HCT116 (cell line): ENCODE results near the gene CTSH. TPM values are rescaled to one million over a fixed set of nuclear protein-coding genes. Genes with fewer than 3 reads are reported as not detected.

Experiments used
- ATAC-seq: fragments of 200-7000 bp; cut with Tn5 transposase; 2 replicates; pipeline ENCODE4 v1.9.1; 2020; ENCODE audit warnings: mild to moderate bottlenecking, moderate library complexity
- BruUV-seq: library from RNA; stranded (reverse); fragments of 400-500 nt; replicated peaks from 2 replicates; lab custom pipeline; 2021; lab: Mats Ljungman, UMichigan
- CTCF ChIA-PET: fragments of 300-600 bp; sonication (Branson Sonifier 250); formaldehyde crosslinking; loops from one replicate; lab custom pipeline; 2021; ENCODE audit warnings: antibody characterized with exemption; lab: Charles Lee
- POLR2A ChIA-PET: fragments of 300-600, 350-600 bp; sonication (Branson Sonifier 250); formaldehyde crosslinking; loops from one replicate; lab custom pipeline; 2021; ENCODE audit warnings: antibody characterized with exemption; lab: Charles Lee
- RAD21 ChIA-PET, 2 experiments: fragments of 300-600 bp; sonication (Branson Sonifier 250); formaldehyde crosslinking; loops; one replicate each; lab custom pipeline; 2023; ENCODE audit warnings: low total read pairs in 2 of 2; ENCODE audit not compliant: uncharacterized antibody in 2 of 2, unreplicated experiment in 2 of 2, low non-redundant PET in 1 of 2; lab: Charles Lee
- DNase-seq: peaks from one replicate; pipeline ENCODE4 v3.0.0-alpha.2; 2010; ENCODE audit warnings: low read depth, low spot score
- H2AFZ ChIP-seq: fragments of 200-600 bp; shearing (Covaris generic), sonication (generic); 2 replicates; pipeline ENCODE4 v1.6.1; 2017; ENCODE audit warnings: low read depth, mixed run types, mixed read lengths, antibody characterized with exemption, low read length; ENCODE audit not compliant: poor library complexity, severe bottlenecking
- H3K27ac ChIP-seq: 2 replicates; pipeline ENCODE4 v1.5.1; 2012; ENCODE audit warnings: low read depth, low read length
- H3K27me3 ChIP-seq: fragments of 200-600 bp; sonication (generic); 2 replicates; pipeline ENCODE4 v1.6.1; 2016; ENCODE audit warnings: mixed run types, low read length, mixed read lengths; ENCODE audit not compliant: insufficient read depth
- H3K36me3 ChIP-seq, 2 experiments: fragments of 200-500 bp in 1 of 2; fragments of 200-600 bp in 1 of 2; sonication (Bioruptor generic) in 1 of 2; sonication (generic) in 1 of 2; 2 replicates each; pipeline versions ENCODE4 v1.5.1 to v1.6.1; 2014 to 2016; ENCODE audit warnings: low read length in 2 of 2, inconsistent platforms in 1 of 2, mixed read lengths in 1 of 2, mixed run types in 1 of 2; ENCODE audit not compliant: insufficient read depth in 2 of 2, control insufficient read depth in 1 of 2
- H3K4me1 ChIP-seq, 2 experiments: fragments of 200-600 bp in 1 of 2; sonication (generic) in 1 of 2; 2 replicates each; pipeline versions ENCODE4 v1.5.1 to v1.6.1; 2012 to 2017; ENCODE audit warnings: low read length in 2 of 2, inconsistent platforms in 1 of 2, mild to moderate bottlenecking in 1 of 2, mixed read lengths in 1 of 2, mixed run types in 1 of 2, moderate library complexity in 1 of 2; ENCODE audit not compliant: insufficient read depth in 2 of 2, control insufficient read depth in 1 of 2
- H3K4me2 ChIP-seq: fragments of 200-600 bp; sonication (generic); 2 replicates; pipeline ENCODE4 v1.6.1; 2017; ENCODE audit warnings: mixed run types, low read length, mixed read lengths
- H3K4me3 ChIP-seq, 2 experiments: fragments of 200-600 bp in 1 of 2; sonication (generic) in 1 of 2; replicated peaks in 1 of 2; 2 replicates each; pipeline ENCODE4 v1.5.1; 2011 to 2016; ENCODE audit warnings: low read length in 2 of 2, control low read depth in 1 of 2, low read depth in 1 of 2, mild to moderate bottlenecking in 1 of 2, mixed read lengths in 1 of 2, mixed run types in 1 of 2
- H3K79me2 ChIP-seq: fragments of 200-600 bp; sonication (generic); 2 replicates; pipeline ENCODE4 v1.6.1; 2017; ENCODE audit warnings: mild to moderate bottlenecking, mixed run types, low read length, moderate library complexity, mixed read lengths; ENCODE audit not compliant: insufficient read depth
- H3K9ac ChIP-seq: fragments of 200-600 bp; sonication (generic); 2 replicates; pipeline ENCODE4 v1.6.1; 2016; ENCODE audit warnings: low read length, mixed read lengths
- H3K9me2 ChIP-seq: fragments of 200-600 bp; sonication (generic), shearing (Covaris generic); 2 replicates; pipeline ENCODE4 v1.6.1; 2017; ENCODE audit warnings: mixed run types, mild to moderate bottlenecking, moderate library complexity; ENCODE audit not compliant: insufficient read depth
- H3K9me3 ChIP-seq, 2 experiments: fragments of 200-500 bp in 1 of 2; fragments of 200-600 bp in 1 of 2; sonication (Bioruptor generic) in 1 of 2; sonication (generic) in 1 of 2; 2 replicates each; pipeline ENCODE4 v1.6.1; 2014 to 2017; ENCODE audit warnings: low read length in 2 of 2, mixed read lengths in 2 of 2, inconsistent platforms in 1 of 2, low read depth in 1 of 2, mild to moderate bottlenecking in 1 of 2, mixed run types in 1 of 2, moderate library complexity in 1 of 2; ENCODE audit not compliant: control insufficient read depth in 1 of 2, insufficient read depth in 1 of 2
- H4K20me1 ChIP-seq: fragments of 200-600 bp; sonication (generic), shearing (Covaris generic); 2 replicates; pipeline ENCODE4 v1.6.1; 2017; ENCODE audit warnings: mixed run types, mild to moderate bottlenecking, moderate library complexity; ENCODE audit not compliant: insufficient read depth
- CEBPB ChIP-seq: IDR thresholded peaks from 2 replicates; pipeline ENCODE4 v1.6.1; 2012; ENCODE audit warnings: low read depth
- EZH2phosphoT487 ChIP-seq: fragments of 200-600 bp; IDR thresholded peaks from 2 replicates; pipeline ENCODE4 v1.6.1; 2018; ENCODE audit warnings: antibody characterized with exemption, borderline replicate concordance
- MAX ChIP-seq: IDR thresholded peaks from 2 replicates; pipeline ENCODE4 v1.6.1; 2012
- POLR2A ChIP-seq: IDR thresholded peaks from 2 replicates; pipeline ENCODE4 v1.7.0; 2011; ENCODE audit warnings: borderline replicate concordance; ENCODE audit not compliant: insufficient read depth, insufficient read length; ENCODE audit errors: extremely low read depth
- POLR2AphosphoS5 ChIP-seq: IDR thresholded peaks from 2 replicates; pipeline ENCODE4 v1.6.1; 2011; ENCODE audit warnings: mild to moderate bottlenecking, low read depth, low read length, moderate library complexity
- REST ChIP-seq: IDR thresholded peaks from 2 replicates; pipeline ENCODE4 v1.6.1; 2012; ENCODE audit warnings: low read depth
- SP1 ChIP-seq: IDR thresholded peaks from 2 replicates; pipeline ENCODE4 v1.6.1; 2012; ENCODE audit warnings: low read depth
- ZBTB33 ChIP-seq: IDR thresholded peaks from 2 replicates; pipeline ENCODE4 v1.6.1; 2011; ENCODE audit warnings: mild to moderate bottlenecking, low read length, moderate library complexity; ENCODE audit not compliant: insufficient replicate concordance; ENCODE audit errors: extremely low read depth
- intact Hi-C: fragments of 100-400 bp; cut with micrococcal nuclease; formaldehyde crosslinking; loops from 2 replicates; pipeline ENCODE4 v1.10.0; 2022
- total RNA-seq: library from RNA; stranded (reverse); gene quantifications from one replicate; pipeline ENCODE4 v1.2.1, GENCODE V29; 2021; ENCODE audit not compliant: unreplicated experiment

Gene CTSH
- total RNA-seq, 1 experiment from 2014 or later, result 37.5 TPM

GRCh38 chr15:78956937-78957336, 12.1 kb upstream of the CTSH start:
- CTCF ChIA-PET, result no interaction called here
- intact Hi-C loops, result no loop called here
- RAD21 ChIA-PET, result no interaction called here

More at GRCh38 chr15:78956937-78957336, 12.1 kb upstream of the CTSH start:
- Histone ChIP-seq H3K27ac (no peak overlapping the region), H3K4me3 (no peak overlapping the region), H3K27me3 (no peaks in the 10 kb centered on the region), H3K36me3 (no peaks in the 10 kb centered on the region), H3K9me2 (no peaks in the 10 kb centered on the region), H3K79me2 (no peaks in the 10 kb centered on the region), H3K4me1 (peaks cover under 1 to 9% of the 10 kb centered on the region in 2 experiments; a peak in 2 of 4 replicates), H4K20me1 (no peaks in the 10 kb centered on the region), H2AFZ (no peak overlapping the region), H3K9me3 (no peaks in the 10 kb centered on the region), H3K9ac (no peak overlapping the region), H3K4me2 (no peak overlapping the region)
- ATAC-seq (no peak), DNase-seq (no peak)
- no TSS peak for BruUV-seq
- no peak for TF ChIP-seq SP1
- no peak for TF ChIP-seq POLR2AphosphoS5
- no peak for TF ChIP-seq MAX
- no peak for TF ChIP-seq CEBPB
- TF ChIP-seq POLR2A, result no peak
- TF ChIP-seq REST, result no peak
- TF ChIP-seq EZH2phosphoT487, result no peak
- no peak for TF ChIP-seq ZBTB33
- POLR2A ChIA-PET, result no interaction called here
